ENCODE results near the gene PHACTR2.

DNA sequence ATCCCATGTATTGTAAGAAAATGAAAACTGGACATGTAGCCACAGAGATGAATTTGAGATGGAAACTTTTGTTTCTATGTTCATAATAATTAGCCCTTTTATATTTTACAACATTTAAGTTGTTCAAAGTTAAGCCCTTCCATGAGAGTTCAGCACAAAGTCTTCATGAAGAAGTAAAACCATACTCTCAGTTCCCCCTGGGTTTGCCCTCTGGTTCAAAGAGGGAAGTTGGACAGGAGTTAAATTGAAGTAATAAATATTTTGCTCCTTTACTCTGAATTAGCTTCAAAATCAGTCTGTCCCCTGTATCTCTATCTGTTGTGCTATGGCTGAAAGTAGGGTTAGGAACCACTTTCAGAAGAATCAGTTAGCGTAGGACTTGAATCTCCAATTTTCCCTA lies 31.1 kb downstream of the PHACTR2 start:
- TF ChIP-seq, protein P1, sequence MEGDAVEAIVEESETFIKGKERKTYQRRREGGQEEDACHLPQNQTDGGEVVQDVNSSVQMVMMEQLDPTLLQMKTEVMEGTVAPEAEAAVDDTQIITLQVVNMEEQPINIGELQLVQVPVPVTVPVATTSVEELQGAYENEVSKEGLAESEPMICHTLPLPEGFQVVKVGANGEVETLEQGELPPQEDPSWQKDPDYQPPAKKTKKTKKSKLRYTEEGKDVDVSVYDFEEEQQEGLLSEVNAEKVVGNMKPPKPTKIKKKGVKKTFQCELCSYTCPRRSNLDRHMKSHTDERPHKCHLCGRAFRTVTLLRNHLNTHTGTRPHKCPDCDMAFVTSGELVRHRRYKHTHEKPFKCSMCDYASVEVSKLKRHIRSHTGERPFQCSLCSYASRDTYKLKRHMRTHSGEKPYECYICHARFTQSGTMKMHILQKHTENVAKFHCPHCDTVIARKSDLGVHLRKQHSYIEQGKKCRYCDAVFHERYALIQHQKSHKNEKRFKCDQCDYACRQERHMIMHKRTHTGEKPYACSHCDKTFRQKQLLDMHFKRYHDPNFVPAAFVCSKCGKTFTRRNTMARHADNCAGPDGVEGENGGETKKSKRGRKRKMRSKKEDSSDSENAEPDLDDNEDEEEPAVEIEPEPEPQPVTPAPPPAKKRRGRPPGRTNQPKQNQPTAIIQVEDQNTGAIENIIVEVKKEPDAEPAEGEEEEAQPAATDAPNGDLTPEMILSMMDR (IDR thresholded peaks at IDR 0.05), result no peak
- no peak for TF ChIP-seq POLR2A (IDR thresholded peaks at IDR 0.05)
